Measurements from ENCODE around the gene INTS6.

The INTS6 gene

GRCh38 chr13:51397262-51397941 lies 55.4 kb downstream of the INTS6 start:
- DNase-seq: no peak

- no peak for DNase-seq
These were observed 56.5 kb downstream of the INTS6 start for GRCh38 chr13:51396352-51396751.

- DNase-seq: no peak
These were observed 58.1 kb downstream of the INTS6 start for GRCh38 chr13:51394724-51395123.

- no peak for DNase-seq
These were observed 67.7 kb downstream of the INTS6 start for GRCh38 chr13:51385114-51385513.

- no peak for DNase-seq
These were observed 72.6 kb downstream of the INTS6 start for GRCh38 chr13:51380269-51380668.

GRCh38 chr13:51373451-51373850 lies 79.4 kb downstream of the INTS6 start:
- DNase-seq: no peak

GRCh38 chr13:51371768-51372399 lies 81.0 kb downstream of the INTS6 start:
- no peak for DNase-seq

- no peak for DNase-seq
These were observed 82.0 kb downstream of the INTS6 start for GRCh38 chr13:51370811-51371210.

GRCh38 chr13:51370116-51370515 lies 82.7 kb downstream of the INTS6 start:
- DNase-seq: no peak

- no peak for DNase-seq
These were observed 88.3 kb downstream of the INTS6 start for GRCh38 chr13:51364404-51365008.

GRCh38 chr13:51363625-51364024 lies 89.2 kb downstream of the INTS6 start:
- DNase-seq: no peak

GRCh38 chr13:51361106-51361505 lies 91.7 kb downstream of the INTS6 start:
- no peak for DNase-seq

- DNase-seq: no peak
These were observed 92.3 kb downstream of the INTS6 start for GRCh38 chr13:51360489-51360888.

GRCh38 chr13:51359352-51359751 lies 93.5 kb downstream of the INTS6 start:
- DNase-seq: no peak

GRCh38 chr13:51357928-51358595 lies 94.8 kb downstream of the INTS6 start:
- no peak for DNase-seq

GRCh38 chr13:51355217-51355616 lies 97.6 kb downstream of the INTS6 start:
- no peak for DNase-seq

GRCh38 chr13:51349016-51349415 lies 103.8 kb downstream of the INTS6 start:
- DNase-seq: no peak

GRCh38 chr13:51348069-51348967 lies 104.5 kb downstream of the INTS6 start:
- DNase-seq: no peak

- no peak for DNase-seq
These were observed 105.7 kb downstream of the INTS6 start for GRCh38 chr13:51347099-51347498.

GRCh38 chr13:51346397-51346796 lies 106.4 kb downstream of the INTS6 start:
- DNase-seq: no peak

GRCh38 chr13:51343475-51343874 lies 109.4 kb downstream of the INTS6 start:
- DNase-seq: no peak

- DNase-seq: no peak
These were observed 110.1 kb downstream of the INTS6 start for GRCh38 chr13:51342706-51343105.

- DNase-seq: no peak
These were observed 111.0 kb downstream of the INTS6 start for GRCh38 chr13:51341791-51342190.

Measured in stimulated activated CD4-positive, alpha-beta T cell treated with anti-CD3 and anti-CD28 coated beads, Interleukin-4, amount 100 ng/mL, for 24 hours (primary cell).